CD4-positive, alpha-beta memory T cell (primary cell): ENCODE measurements around the gene SLC35E4. TPM values are rescaled to one million over a fixed set of nuclear protein-coding genes. Genes with fewer than 3 reads are reported as not detected.

Experiments
- CTCF ChIA-PET: fragments of 350-600 bp; sonication (Branson Sonifier 250); formaldehyde crosslinking; loops from one replicate; lab custom pipeline; 2021; ENCODE audit warnings: inconsistent platforms; ENCODE audit not compliant: partially characterized antibody; lab: Charles Lee
- POLR2A ChIA-PET: fragments of 350-600 bp; sonication (Branson Sonifier 250); formaldehyde crosslinking; loops from one replicate; lab custom pipeline; 2021; ENCODE audit not compliant: partially characterized antibody; lab: Charles Lee
- DNase-seq, 5 donors: peaks; one replicate each; pipeline versions ENCODE4 v3.0.0 to v3.0.0-alpha.2; 2020 to 2022; ENCODE audit warnings: mixed read lengths in 1 of 5
- H3K27ac ChIP-seq: one replicate; pipeline ENCODE4 v1.7.0; 2013; ENCODE audit warnings: low read depth, low read length
- H3K27me3 ChIP-seq: 2 replicates; pipeline ENCODE4 v1.7.0; 2013; ENCODE audit warnings: mild to moderate bottlenecking, low read length, moderate library complexity; ENCODE audit not compliant: insufficient read depth
- H3K36me3 ChIP-seq: 2 replicates; pipeline ENCODE4 v1.7.0; 2013; ENCODE audit warnings: mild to moderate bottlenecking, low read length, moderate library complexity; ENCODE audit not compliant: insufficient read depth
- H3K4me1 ChIP-seq: 2 replicates; pipeline ENCODE4 v1.7.0; 2013; ENCODE audit warnings: mild to moderate bottlenecking, low read length, moderate library complexity; ENCODE audit not compliant: insufficient read depth
- H3K4me3 ChIP-seq, 2 donors: one replicate each; pipeline ENCODE4 v1.7.0; 2013; ENCODE audit warnings: low read length in 2 of 2, mild to moderate bottlenecking in 1 of 2
- H3K9me3 ChIP-seq, 2 donors: one replicate each; pipeline ENCODE4 v1.7.0; 2013; ENCODE audit warnings: low read length in 2 of 2, control low read depth in 1 of 2; ENCODE audit not compliant: control insufficient read depth in 1 of 2
- H3K27ac Mint-ChIP-seq, 7 donors: one replicate each; pipeline ENCODE4 v1.8.0; 2020 to 2021; ENCODE audit warnings: mixed read lengths in 7 of 7, mild to moderate bottlenecking in 6 of 7, inconsistent platforms in 3 of 7, moderate library complexity in 3 of 7
- H3K27me3 Mint-ChIP-seq, 2 donors: one replicate each; pipeline ENCODE4 v1.8.0; 2020 to 2021; ENCODE audit warnings: mixed read lengths in 2 of 2
- H3K36me3 Mint-ChIP-seq, 2 donors: one replicate each; pipeline ENCODE4 v1.8.0; 2020 to 2021; ENCODE audit warnings: mixed read lengths in 2 of 2, inconsistent platforms in 1 of 2, mild to moderate bottlenecking in 1 of 2
- H3K4me1 Mint-ChIP-seq, 4 donors: one replicate each; pipeline ENCODE4 v1.8.0; 2020 to 2021; ENCODE audit warnings: mixed read lengths in 4 of 4, mild to moderate bottlenecking in 1 of 4
- H3K4me3 Mint-ChIP-seq, 8 donors: one replicate each; pipeline ENCODE4 v1.8.0; 2020 to 2021; ENCODE audit warnings: mixed read lengths in 8 of 8, mild to moderate bottlenecking in 7 of 8, moderate library complexity in 6 of 8, inconsistent platforms in 3 of 8
- H3K9me3 Mint-ChIP-seq, 8 donors: one replicate each; pipeline ENCODE4 v1.8.0; 2020 to 2021; ENCODE audit warnings: mixed read lengths in 8 of 8, mild to moderate bottlenecking in 5 of 8, inconsistent platforms in 3 of 8, moderate library complexity in 1 of 8
- intact Hi-C: fragments of 100-400 bp; cut with micrococcal nuclease; formaldehyde crosslinking; loops from one replicate; pipeline ENCODE4 v1.15.1; 2023
- polyA plus RNA-seq, 2 donors: library from polyadenylated mRNA; unstranded; fragments of 300-500 nt; fragmentation: Illumina TruSeq; gene quantifications; one replicate each; pipeline ENCODE4 v1.2.3, GENCODE V29; 2021
- total RNA-seq, 2 experiments: library from RNA; stranded (reverse); gene quantifications; one replicate each; pipeline ENCODE4 v1.2.3, GENCODE V29; 2021

SLC35E4 gene
- total and polyA plus RNA-seq, 4 experiments from 2014 or later, result 0.61 to 3.0 (median 2.0) TPM

DNA sequence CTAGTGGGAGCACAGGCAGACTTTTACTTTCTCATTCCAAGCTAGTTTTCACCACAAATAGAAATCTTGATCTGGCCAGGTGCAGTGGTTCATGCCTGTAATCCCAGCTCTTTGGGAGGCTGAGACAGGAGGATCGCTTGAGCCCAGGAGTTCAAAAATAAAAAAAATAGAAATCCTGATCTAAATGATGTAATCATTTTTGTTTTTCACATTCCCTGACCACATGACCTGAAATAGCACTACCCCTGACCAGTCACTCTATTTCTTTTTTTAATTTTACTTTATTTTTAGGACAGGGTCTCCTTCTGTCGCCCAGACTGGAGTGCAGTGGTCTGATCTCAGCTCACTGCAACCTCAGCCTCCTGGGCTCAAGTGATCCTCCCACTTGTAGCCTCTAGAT, 30.9 kb upstream of the SLC35E4 start:
- Mint-ChIP-seq H3K27me3 (peaks cover 0 to 1% of the 10 kb centered on the region in 2 donors), H3K9me3 (peaks cover 0 to 2% (median 0%) of the 10 kb centered on the region in 8 donors), H3K4me3 (no peak overlapping the region), H3K27ac (peak overlapping the region in 1 of 7 donors; percentile 42), H3K4me1 (peaks cover 13 to 30% (median 20%) of the 10 kb centered on the region in 4 donors), H3K36me3 (no peaks in the 10 kb centered on the region)
- Histone ChIP-seq H3K27ac (no peak overlapping the region), H3K4me1 (peaks cover 16% of the 10 kb centered on the region), H3K4me3 (no peak overlapping the region), H3K27me3 (no peaks in the 10 kb centered on the region), H3K9me3 (no peaks in the 10 kb centered on the region), H3K36me3 (no peaks in the 10 kb centered on the region)
- POLR2A ChIA-PET, result interaction anchor here (0.7 kb wide), 1 partner anchor 9 kb away, joined by 3 read pairs; no protein-coding TSS in a partner anchor
- intact Hi-C loops, result no loop called here
- CTCF ChIA-PET, result interaction anchor here (0.6 to 1.6 kb wide), 6 partner anchors 10 to 33 kb away, joined by 3 to 6 read pairs (median 4); no protein-coding TSS in a partner anchor
- no peak for DNase-seq

DNA sequence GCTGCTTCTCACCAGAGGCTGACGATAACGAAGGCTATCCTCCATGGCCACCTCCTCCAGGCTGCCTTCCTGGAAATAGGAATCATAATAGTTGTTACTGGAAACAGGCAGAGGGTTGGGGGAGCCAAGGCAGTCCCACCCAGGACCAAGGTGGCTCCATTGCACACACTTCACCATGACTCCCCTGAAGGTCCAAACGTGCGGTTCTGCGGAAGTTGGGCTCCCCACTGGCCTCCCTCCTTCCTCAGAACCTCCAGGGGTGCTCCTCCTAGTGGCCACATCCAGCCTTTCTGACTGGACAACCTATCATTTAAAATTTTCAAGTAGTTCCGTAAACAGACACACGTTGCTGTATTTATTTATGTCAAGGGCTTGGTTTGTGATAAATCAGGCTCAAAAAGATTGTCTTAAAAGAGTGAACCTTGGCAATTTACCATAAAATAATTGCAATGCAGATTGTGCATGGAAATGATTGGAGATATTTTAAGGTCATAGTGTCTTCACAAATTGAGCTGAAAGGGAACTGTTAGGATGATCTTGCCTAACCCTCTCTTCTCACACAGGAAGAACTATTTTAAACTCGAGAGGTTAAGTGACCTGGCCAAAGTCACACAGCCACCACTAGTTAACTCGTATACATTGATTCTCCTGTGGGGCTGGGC, 30.0 kb upstream of the SLC35E4 start:
- CTCF ChIA-PET, result interaction anchor here (0.8 to 2.7 kb wide), 6 partner anchors 8 to 42 kb away, joined by 3 to 14 read pairs (median 4); partner anchors contain the start of genes PES1 and SLC35E4
- Histone ChIP-seq H3K9me3 (no peaks in the 10 kb centered on the region), H3K27ac (no peak overlapping the region), H3K36me3 (no peaks in the 10 kb centered on the region), H3K4me1 (peaks cover 16% of the 10 kb centered on the region), H3K27me3 (no peaks in the 10 kb centered on the region), H3K4me3 (no peak overlapping the region)
- POLR2A ChIA-PET, result interaction anchor here (1.4 to 2.3 kb wide), 3 partner anchors 13 to 364 kb away, joined by 4 to 19 read pairs (median 11); partner anchors contain the start of genes PES1, SLC35E4 and TUG1
- no peaks in the 10 kb centered on the region for H3K36me3 Mint-ChIP-seq
- H3K4me3 Mint-ChIP-seq, result peak overlapping the region in 5 of 8 donors; percentile 35 to 77 (median 63)
- peaks cover 0 to 1% of the 10 kb centered on the region in 2 donors for H3K27me3 Mint-ChIP-seq
- H3K4me1 Mint-ChIP-seq, result peaks cover 13 to 30% (median 20%) of the 10 kb centered on the region in 4 donors
- peak; percentile 17 to 50 (median 23) for DNase-seq
- intact Hi-C loops, result no loop called here
- peaks cover 0 to 2% (median 0%) of the 10 kb centered on the region in 8 donors for H3K9me3 Mint-ChIP-seq
- peak overlapping the region in 3 of 7 donors; percentile 23 to 54 (median 28) for H3K27ac Mint-ChIP-seq

DNA sequence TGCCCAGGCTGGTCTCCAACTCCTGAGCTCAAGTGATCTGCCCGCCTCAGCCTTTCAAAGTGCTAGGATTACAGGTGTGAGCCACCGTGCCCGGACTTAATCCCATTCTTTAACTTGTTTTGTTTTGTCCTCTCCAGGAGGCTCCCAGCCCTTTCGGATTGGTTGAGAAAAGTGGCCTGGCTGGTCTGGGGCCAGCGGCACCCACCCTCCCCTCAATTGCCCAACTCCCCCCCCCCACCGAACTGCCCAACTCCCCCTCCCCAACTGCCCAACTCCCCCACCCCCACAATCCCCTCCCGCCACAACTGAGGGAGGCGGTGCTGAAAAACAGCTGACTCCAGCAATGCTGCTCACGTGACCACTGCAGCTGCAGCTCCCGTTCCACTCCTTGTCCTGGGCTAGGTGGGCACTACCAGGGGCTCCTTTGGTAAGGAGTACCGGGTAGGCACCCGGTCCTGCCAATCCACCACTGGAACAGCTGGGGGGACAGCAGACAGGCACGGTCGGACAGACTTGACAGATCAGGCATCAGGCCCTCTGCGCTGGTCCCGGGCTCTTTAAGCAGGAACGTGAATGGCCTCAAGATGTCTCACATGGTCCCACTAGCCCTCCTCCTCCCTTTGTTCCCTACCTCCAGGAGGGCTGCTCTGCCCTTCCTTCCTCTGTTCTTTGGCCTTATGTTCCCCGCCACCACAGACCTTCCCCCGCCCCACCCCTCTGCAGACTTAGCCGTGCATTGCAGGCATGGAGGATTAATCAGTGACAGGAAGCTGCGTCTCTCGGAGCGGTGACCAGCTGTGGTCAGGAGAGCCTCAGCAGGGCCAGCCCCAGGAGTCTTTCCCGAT, 28.9 kb upstream of the SLC35E4 start, which contains the start of gene TCN2:
TSS of gene TCN2 (plus strand) at position 720 of the 845 bp plus-strand sequence. CDS start 158 bp downstream, outside the sequence.
- DNase-seq, result peak; percentile 13 to 57 (median 18)
- Mint-ChIP-seq H3K4me3 (peak within 1 kb of the TSS; percentile 86 to 94 (median 90)), H3K9me3 (peaks cover 0 to 2% (median 0%) of the 10 kb centered on the region in 8 donors), H3K27me3 (peaks cover 0 to 1% of the 10 kb centered on the region in 2 donors), H3K27ac (peak within 1 kb of the TSS in 6 of 7 donors; percentile 50 to 92 (median 64)), H3K4me1 (peaks cover 11 to 30% (median 20%) of the 10 kb centered on the region in 4 donors), H3K36me3 (no peaks in the 10 kb centered on the region)
- ChIA-PET CTCF (interaction anchor here (0.7 to 2.7 kb wide), 10 partner anchors 9 to 284 kb away, joined by 3 to 14 read pairs (median 4); partner anchors contain the start of genes PES1 and SLC35E4), POLR2A (interaction anchor here (0.6 to 2.3 kb wide), 6 partner anchors 14 to 606 kb away, joined by 3 to 19 read pairs (median 4); partner anchors contain the start of genes LIMK2, PES1, SLC35E4 and TUG1)
- peaks cover 16% of the 10 kb centered on the region for H3K4me1 ChIP-seq
- no peaks in the 10 kb centered on the region for H3K36me3 ChIP-seq
- no peaks in the 10 kb centered on the region for H3K27me3 ChIP-seq
- no peaks in the 10 kb centered on the region for H3K9me3 ChIP-seq
- H3K4me3 ChIP-seq, result peak within 1 kb of the TSS; percentile 57 to 81
- intact Hi-C loops, result no loop called here
- no peak within 1 kb of the TSS for H3K27ac ChIP-seq

DNA sequence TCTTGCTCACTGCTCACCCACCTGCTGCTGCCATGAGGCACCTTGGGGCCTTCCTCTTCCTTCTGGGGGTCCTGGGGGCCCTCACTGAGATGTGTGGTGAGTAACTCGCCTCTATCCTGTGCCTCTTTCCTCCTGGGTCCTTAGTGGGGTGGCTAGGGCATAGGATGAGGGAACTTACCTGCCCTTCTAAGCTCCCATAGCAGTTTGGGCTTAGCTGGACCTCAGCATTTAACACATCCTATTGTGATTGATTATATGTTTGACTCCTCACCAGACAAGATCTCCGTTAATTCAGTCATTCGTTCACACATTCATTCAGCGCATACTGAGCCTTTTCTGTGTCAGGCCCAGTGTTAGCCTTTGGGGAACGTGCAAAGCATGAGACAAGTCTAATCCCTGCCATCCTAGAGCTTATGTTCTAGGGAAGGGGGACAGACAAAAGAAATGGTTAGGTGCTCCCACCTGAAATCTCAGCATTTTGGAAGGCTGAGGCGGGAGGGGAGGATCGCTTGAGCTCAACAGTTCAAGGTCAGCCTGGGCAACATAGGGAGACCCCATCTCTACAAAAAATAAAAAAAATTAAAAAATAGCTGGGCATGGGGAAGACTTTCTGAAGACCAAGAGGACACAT, 28.2 kb upstream of the SLC35E4 start:
- Mint-ChIP-seq H3K4me3 (peak overlapping the region; percentile 86 to 94 (median 90)), H3K9me3 (peaks cover 0 to 2% (median 0%) of the 10 kb centered on the region in 8 donors), H3K27me3 (peaks cover 0 to 1% of the 10 kb centered on the region in 2 donors), H3K4me1 (peaks cover 9 to 30% (median 19%) of the 10 kb centered on the region in 4 donors), H3K36me3 (no peaks in the 10 kb centered on the region), H3K27ac (peak overlapping the region in 6 of 7 donors; percentile 50 to 92 (median 60))
- Histone ChIP-seq H3K4me1 (peaks cover 16% of the 10 kb centered on the region), H3K27me3 (no peaks in the 10 kb centered on the region), H3K4me3 (peak overlapping the region in 1 of 2 donors; percentile 57), H3K9me3 (no peaks in the 10 kb centered on the region), H3K36me3 (no peaks in the 10 kb centered on the region), H3K27ac (no peak overlapping the region)
- no peak for DNase-seq
- POLR2A ChIA-PET, result interaction anchor here (0.6 to 2.3 kb wide), 7 partner anchors 15 to 605 kb away, joined by 3 to 19 read pairs (median 4); partner anchors contain the start of genes LIMK2, PES1, SLC35E4 and TUG1
- CTCF ChIA-PET, result interaction anchor here (0.7 to 2.7 kb wide), 6 partner anchors 9 to 284 kb away, joined by 3 to 14 read pairs (median 4); partner anchors contain the start of gene SLC35E4
- intact Hi-C loops, result no loop called here

DNA sequence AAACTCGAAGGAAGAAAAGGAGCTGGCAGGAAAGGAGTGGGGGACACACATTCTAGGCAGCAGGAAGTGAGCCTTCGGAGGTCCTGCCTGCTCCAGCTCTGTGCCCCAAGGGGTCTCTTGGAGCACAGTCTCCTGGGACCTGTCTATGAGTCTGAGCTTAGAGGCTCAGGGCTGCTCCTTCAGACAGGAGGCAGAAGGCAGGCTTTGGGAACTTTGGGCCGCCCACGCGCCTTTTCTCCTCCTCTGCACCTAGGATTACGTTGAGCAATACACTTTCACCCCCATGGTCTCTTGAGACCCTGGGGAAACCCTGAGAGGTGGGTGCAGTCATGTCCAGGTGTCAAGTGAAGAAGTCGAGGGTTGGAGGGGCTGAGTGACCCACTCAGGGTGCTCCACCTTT, 27.6 kb upstream of the SLC35E4 start:
- intact Hi-C loops, result no loop called here
- Histone ChIP-seq H3K36me3 (no peaks in the 10 kb centered on the region), H3K27ac (no peak overlapping the region), H3K27me3 (no peaks in the 10 kb centered on the region), H3K4me3 (no peak overlapping the region), H3K9me3 (no peaks in the 10 kb centered on the region), H3K4me1 (peaks cover 16% of the 10 kb centered on the region)
- ChIA-PET CTCF (interaction anchor here (1.1 to 2.7 kb wide), 5 partner anchors 9 to 283 kb away, joined by 3 to 14 read pairs (median 4); partner anchors contain the start of gene SLC35E4), POLR2A (interaction anchor here (0.6 to 2.2 kb wide), 5 partner anchors 18 to 71 kb away, joined by 3 to 11 read pairs (median 3); partner anchors contain the start of gene SLC35E4)
- Mint-ChIP-seq H3K4me3 (no peak overlapping the region), H3K27ac (no peak overlapping the region), H3K4me1 (peaks cover 9 to 30% (median 19%) of the 10 kb centered on the region in 4 donors), H3K9me3 (peaks cover 0 to 2% (median 0%) of the 10 kb centered on the region in 8 donors), H3K27me3 (peaks cover 0 to 1% of the 10 kb centered on the region in 2 donors), H3K36me3 (no peaks in the 10 kb centered on the region)
- DNase-seq, result no peak
